IMR-90 (cell line): ENCODE data around the gene SLC44A1. TPM values are rescaled to one million over a fixed set of nuclear protein-coding genes. Genes with fewer than 3 reads are reported as not detected.

Source experiments
- ATAC-seq: fragments of 200-7000 bp; cut with Tn5 transposase; 2 replicates; pipeline ENCODE4 v1.9.1; 2020; ENCODE audit warnings: low read depth, mild to moderate bottlenecking, moderate library complexity
- BruUV-seq: library from RNA; stranded (reverse); fragments of 400-500 nt; replicated peaks from 2 replicates; lab custom pipeline; 2021; lab: Mats Ljungman, UMichigan
- CTCF ChIA-PET: fragments of 300-600 bp; formaldehyde crosslinking; extraction: SDS; loops from one replicate; lab custom pipeline; 2021; ENCODE audit warnings: antibody characterized with exemption; lab: Yijun Ruan, JAX
- POLR2A ChIA-PET: fragments of 300-600 bp; sonication (Branson Sonifier 250); formaldehyde crosslinking; loops from one replicate; lab custom pipeline; 2022; ENCODE audit warnings: antibody characterized with exemption; ENCODE audit not compliant: unreplicated experiment; lab: Charles Lee
- DNase-seq: peaks from one replicate; pipeline ENCODE4 v3.0.0; 2013
- H2AFZ ChIP-seq: replicated peaks from 2 replicates; pipeline ENCODE3; 2013; ENCODE audit warnings: low read length, mild to moderate bottlenecking; ENCODE audit not compliant: poor library complexity
- H2AK5ac ChIP-seq: 2 replicates; pipeline ENCODE4 v1.6.1; 2013; ENCODE audit warnings: low read depth, low read length, inconsistent platforms
- H2AK9ac ChIP-seq: replicated peaks from 2 replicates; pipeline ENCODE3; 2013; ENCODE audit warnings: mild to moderate bottlenecking, low read depth, low read length, moderate library complexity; ENCODE audit not compliant: poor library complexity
- H2BK120ac ChIP-seq: 2 replicates; pipeline ENCODE4 v1.6.1; 2013; ENCODE audit warnings: low read depth, low read length, inconsistent platforms
- H2BK15ac ChIP-seq: 3 replicates; pipeline ENCODE4 v1.6.1; 2013; ENCODE audit warnings: low read depth, low read length, inconsistent platforms
- H2BK20ac ChIP-seq: 2 replicates; pipeline ENCODE4 v1.6.1; 2013; ENCODE audit warnings: low read depth, mild to moderate bottlenecking, inconsistent platforms, low read length, moderate library complexity
- H2BK5ac ChIP-seq: 2 replicates; pipeline ENCODE4 v1.6.1; 2013; ENCODE audit warnings: mild to moderate bottlenecking, low read depth, low read length, inconsistent platforms; ENCODE audit not compliant: poor library complexity, severe bottlenecking
- H3K14ac ChIP-seq: replicated peaks from 2 replicates; pipeline ENCODE4 v1.6.1; 2013; ENCODE audit warnings: low read depth, low read length, inconsistent platforms
- H3K18ac ChIP-seq: 2 replicates; pipeline ENCODE4 v1.6.1; 2013; ENCODE audit warnings: low read depth, low read length, control low read depth
- H3K23ac ChIP-seq: 2 replicates; pipeline ENCODE4 v1.6.1; 2013; ENCODE audit warnings: low read depth, low read length, inconsistent platforms
- H3K27ac ChIP-seq: 2 replicates; pipeline ENCODE4 v1.5.1; 2013; ENCODE audit warnings: mild to moderate bottlenecking, control low read depth, low read length; ENCODE audit not compliant: insufficient read depth
- H3K27me3 ChIP-seq: 2 replicates; pipeline ENCODE4 v1.6.1; 2013; ENCODE audit warnings: low read length; ENCODE audit not compliant: control insufficient read depth, insufficient read depth
- H3K36me3 ChIP-seq: 2 replicates; pipeline ENCODE4 v1.6.1; 2013; ENCODE audit warnings: low read length, mixed read lengths; ENCODE audit not compliant: control insufficient read depth, insufficient read depth
- H3K4ac ChIP-seq: 2 replicates; pipeline ENCODE4 v1.6.1; 2013; ENCODE audit warnings: low read depth, low read length, inconsistent platforms
- H3K4me1 ChIP-seq: 2 replicates; pipeline ENCODE4 v1.6.1; 2013; ENCODE audit warnings: low read length, mixed read lengths; ENCODE audit not compliant: control insufficient read depth, insufficient read depth
- H3K4me2 ChIP-seq: 2 replicates; pipeline ENCODE4 v1.6.1; 2013; ENCODE audit warnings: low read depth, mild to moderate bottlenecking, control low read depth, low read length, moderate library complexity
- H3K4me3 ChIP-seq: 2 replicates; pipeline ENCODE4 v1.5.1; 2013; ENCODE audit warnings: low read depth, mild to moderate bottlenecking, control low read depth, low read length, moderate library complexity; ENCODE audit not compliant: insufficient read depth
- H3K56ac ChIP-seq: 2 replicates; pipeline ENCODE4 v1.6.1; 2013; ENCODE audit warnings: low read length, inconsistent platforms; ENCODE audit not compliant: insufficient read depth; ENCODE audit errors: extremely low read depth
- H3K79me1 ChIP-seq, 2 experiments: 2 replicates each; pipeline ENCODE4 v1.6.1; 2013; ENCODE audit warnings: low read length in 2 of 2, inconsistent platforms in 1 of 2, low read depth in 1 of 2
- H3K9ac ChIP-seq: 2 replicates; pipeline ENCODE4 v1.6.1; 2013; ENCODE audit warnings: low read depth, low read length, control low read depth
- H3K9me1 ChIP-seq: 2 replicates; pipeline ENCODE4 v1.6.1; 2013; ENCODE audit warnings: low read length, inconsistent platforms; ENCODE audit not compliant: insufficient read depth
- H3K9me3 ChIP-seq: 2 replicates; pipeline ENCODE4 v1.6.1; 2013; ENCODE audit warnings: low read length; ENCODE audit not compliant: control insufficient read depth, insufficient read depth
- H4K20me1 ChIP-seq: 2 replicates; pipeline ENCODE4 v1.6.1; 2013; ENCODE audit warnings: low read length, inconsistent platforms; ENCODE audit not compliant: insufficient read depth
- H4K5ac ChIP-seq: 2 replicates; pipeline ENCODE4 v1.6.1; 2013; ENCODE audit warnings: mild to moderate bottlenecking, low read depth, low read length, control low read depth
- H4K8ac ChIP-seq, 2 experiments: 2 replicates each; pipeline ENCODE4 v1.6.1; 2013; ENCODE audit warnings: low read depth in 2 of 2, low read length in 2 of 2, control low read depth in 1 of 2, inconsistent platforms in 1 of 2
- H4K91ac ChIP-seq: 2 replicates; pipeline ENCODE4 v1.6.1; 2013; ENCODE audit warnings: low read depth, low read length, inconsistent platforms; ENCODE audit not compliant: insufficient read depth
- BHLHE40 ChIP-seq: fragments of 150-350 bp; IDR thresholded peaks from 2 replicates; pipeline ENCODE4 v1.6.1; 2016; ENCODE audit warnings: mild to moderate bottlenecking, low read depth, low read length
- CEBPB ChIP-seq: IDR thresholded peaks from 2 replicates; pipeline ENCODE4 v1.6.1; 2012; ENCODE audit warnings: low read depth, low read length, improper control_type of control experiment
- CHD1 ChIP-seq: IDR thresholded peaks from 2 replicates; pipeline ENCODE4 v1.6.1; 2012; ENCODE audit warnings: low read depth, low read length, improper control_type of control experiment
- FOS ChIP-seq: fragments of 150-350 bp; IDR thresholded peaks from 2 replicates; pipeline ENCODE4 v1.6.1; 2016; ENCODE audit warnings: low read depth, low read length
- MAFK ChIP-seq: IDR thresholded peaks from 2 replicates; pipeline ENCODE4 v1.6.1; 2012; ENCODE audit warnings: low read depth, low read length, improper control_type of control experiment
- MAZ ChIP-seq: IDR thresholded peaks from 2 replicates; pipeline ENCODE4 v1.6.1; 2012; ENCODE audit warnings: low read depth, mild to moderate bottlenecking, low read length, improper control_type of control experiment, moderate library complexity, borderline replicate concordance
- MXI1 ChIP-seq: IDR thresholded peaks from 2 replicates; pipeline ENCODE4 v1.6.1; 2012; ENCODE audit warnings: low read depth, mild to moderate bottlenecking, low read length, moderate library complexity, borderline replicate concordance
- NFE2L2 ChIP-seq: fragments of 150-350 bp; IDR thresholded peaks from 2 replicates; pipeline ENCODE4 v1.6.1; 2016; ENCODE audit warnings: low read depth, mild to moderate bottlenecking, low read length
- POLR2A ChIP-seq: IDR thresholded peaks from 2 replicates; pipeline ENCODE4 v1.6.1; 2012; ENCODE audit warnings: mild to moderate bottlenecking, low read depth, low read length
- RCOR1 ChIP-seq: IDR thresholded peaks from 2 replicates; pipeline ENCODE4 v1.6.1; 2012; ENCODE audit warnings: mild to moderate bottlenecking, low read length, improper control_type of control experiment; ENCODE audit not compliant: insufficient replicate concordance
- RFX5 ChIP-seq: IDR thresholded peaks from 2 replicates; pipeline ENCODE4 v1.8.0; 2012; ENCODE audit warnings: low read depth, mild to moderate bottlenecking, low read length, moderate library complexity
- SMC3 ChIP-seq: fragments of 150-350 bp; IDR thresholded peaks from 2 replicates; pipeline ENCODE4 v1.6.1; 2016; ENCODE audit warnings: low read depth, mild to moderate bottlenecking, antibody characterized with exemption, low read length, moderate library complexity
- WGBS, 2 experiments: methylation state at CpG; one replicate each; pipeline versions ENCODE4 v1.1.5 to v1.1.7; 2013; ENCODE audit warnings: missing lambda C conversion rate in 2 of 2; ENCODE audit not compliant: insufficient read length in 1 of 2; ENCODE audit errors: extremely low coverage in 2 of 2; 5-methylcytosine and 5-hydroxymethylcytosine counted together
- dilution Hi-C: fragments of 300-500 bp; cut with HindIII; formaldehyde crosslinking; loops from one replicate; pipeline ENCODE4 v1.14.3; 2018; ENCODE audit warnings: low sequenced_read_pairs; ENCODE audit not compliant: unreplicated experiment
- in situ Hi-C: fragments of 300-500 bp; cut with MboI; formaldehyde crosslinking; loops from 3 replicates; pipeline ENCODE4 v1.14.3; 2019; ENCODE audit warnings: low sequenced_read_pairs, inconsistent platforms, mixed read lengths
- intact Hi-C: fragments of 100-400 bp; cut with micrococcal nuclease; formaldehyde crosslinking; loops from 2 replicates; pipeline ENCODE4 v1.10.0; 2022
- polyA plus RNA-seq, 3 experiments: library from polyadenylated mRNA; depleted of rRNA; stranded (reverse); fragments of >200 nt; gene quantifications; 2 replicates each; pipeline ENCODE4 v1.2.3, GENCODE V29; 2012; ENCODE audit warnings: low replicate concordance in 1 of 3
- total RNA-seq: library from RNA; depleted of rRNA; stranded (reverse); fragments of >200 nt; gene quantifications from 2 replicates; pipeline ENCODE4 v1.2.3, GENCODE V29; 2012
- TF ChIP-seq, protein P1 (sequence below): fragments of 150-350 bp; IDR thresholded peaks from 2 replicates; pipeline ENCODE4 v1.6.1; 2016; ENCODE audit warnings: low read depth, mild to moderate bottlenecking, low read length, moderate library complexity, borderline replicate concordance
- TF ChIP-seq, protein P2 (sequence below): fragments of 150-350 bp; IDR thresholded peaks from 2 replicates; pipeline ENCODE4 v1.6.1; 2017; ENCODE audit warnings: mild to moderate bottlenecking, antibody characterized with exemption, low read length, low read depth
- TF ChIP-seq, protein P3 (sequence below): conservative IDR thresholded peaks from 2 replicates; pipeline ENCODE4 v1.5.1; 2012; ENCODE audit warnings: mild to moderate bottlenecking, low read depth, low read length, improper control_type of control experiment

The SLC44A1 gene
- total and polyA plus RNA-seq, 2 of the 4 experiments (the other 2 are of a cell fraction), result 5.2 to 21.7 TPM

DNA sequence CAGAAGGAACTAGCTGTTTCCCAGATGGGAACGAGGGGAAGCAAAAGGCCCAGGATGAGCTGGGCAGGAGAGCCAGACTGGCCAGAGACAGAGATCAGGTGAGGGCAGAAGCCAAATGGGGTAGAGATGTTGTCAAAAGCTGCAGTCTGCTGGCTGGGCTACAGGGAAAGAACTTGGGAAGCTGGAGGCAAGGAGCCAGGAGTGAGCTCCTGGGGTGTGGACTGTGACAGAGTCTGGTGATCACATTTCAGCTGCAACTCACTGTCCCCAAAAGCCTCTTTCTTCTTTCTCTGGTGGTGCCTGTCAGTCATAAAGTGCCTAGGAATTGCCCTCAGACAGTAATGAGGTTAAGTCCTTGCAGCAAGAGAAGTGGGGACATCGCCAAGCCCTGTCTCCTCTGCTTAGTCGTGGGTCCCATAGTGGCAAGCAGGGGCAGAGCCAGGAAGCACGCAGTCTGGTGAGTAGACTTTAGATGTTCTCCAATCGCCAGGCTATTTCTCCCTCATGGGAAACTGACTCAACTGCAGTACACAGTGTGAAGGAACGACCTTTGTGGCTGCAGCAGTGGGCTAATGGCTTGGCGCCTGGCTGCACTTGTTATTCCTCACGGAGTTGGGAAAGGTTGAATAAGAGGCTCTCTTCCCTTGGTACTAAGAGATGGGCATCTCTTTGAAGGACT, 200.9 kb downstream of the SLC44A1 start:
- Histone ChIP-seq H3K27ac (no peak overlapping the region), H2BK15ac (no peak overlapping the region), H2BK20ac (no peak overlapping the region), H4K20me1 (no peaks in the 10 kb centered on the region; the same call in 1 of the 2 replicates), H2BK5ac (no peak overlapping the region), H3K9me3 (no peaks in the 10 kb centered on the region), H3K56ac (no peak overlapping the region), H4K5ac (no peak overlapping the region), H3K4ac (no peak overlapping the region), H3K9ac (no peak overlapping the region), H4K91ac (no peak overlapping the region), H3K4me2 (no peak overlapping the region), H3K79me1 (peaks cover 7 to 15% of the 10 kb centered on the region in 2 experiments), H3K36me3 (no peaks in the 10 kb centered on the region), H4K8ac (no peak overlapping the region), H2AFZ (peak overlapping the region; percentile 3), H3K27me3 (no peaks in the 10 kb centered on the region), H3K9me1 (peaks cover 3% of the 10 kb centered on the region; the same call in 1 of the 2 replicates), H3K14ac (no peak overlapping the region), H3K18ac (no peak overlapping the region), H2AK9ac (no peak overlapping the region), H2AK5ac (0 out of 2 replicates have a peak overlapping the region, but pooled peaks have one; percentile 40), H3K23ac (no peak overlapping the region), H2BK120ac (no peak overlapping the region), H3K4me3 (no peak overlapping the region), H3K4me1 (peaks cover 6% of the 10 kb centered on the region)
- 80% methylated on average over 3 of the region's 8 CpGs; no CpG with 5 or more reads in 1 of the 2 experiments for WGBS, 2 experiments
- intact Hi-C loops, result no loop called here
- ATAC-seq (no peak), DNase-seq (peak; percentile 35)
- no TSS peak for BruUV-seq
- ChIA-PET POLR2A (no interaction called here), CTCF (interaction anchor here (0.7 kb wide), 1 partner anchor 415 kb away, joined by 3 read pairs; no protein-coding TSS in a partner anchor)
- dilution Hi-C loops, result no loop called here
- in situ Hi-C loops, result no loop called here
- TF ChIP-seq POLR2A (no peak), NFE2L2 (no peak), SMC3 (no peak), FOS (no peak), RCOR1 (no peak), RFX5 (no peak), CEBPB (no peak), CHD1 (no peak), BHLHE40 (no peak), MXI1 (no peak), MAZ (no peak), MAFK (no peak)
- TF ChIP-seq, protein P1, sequence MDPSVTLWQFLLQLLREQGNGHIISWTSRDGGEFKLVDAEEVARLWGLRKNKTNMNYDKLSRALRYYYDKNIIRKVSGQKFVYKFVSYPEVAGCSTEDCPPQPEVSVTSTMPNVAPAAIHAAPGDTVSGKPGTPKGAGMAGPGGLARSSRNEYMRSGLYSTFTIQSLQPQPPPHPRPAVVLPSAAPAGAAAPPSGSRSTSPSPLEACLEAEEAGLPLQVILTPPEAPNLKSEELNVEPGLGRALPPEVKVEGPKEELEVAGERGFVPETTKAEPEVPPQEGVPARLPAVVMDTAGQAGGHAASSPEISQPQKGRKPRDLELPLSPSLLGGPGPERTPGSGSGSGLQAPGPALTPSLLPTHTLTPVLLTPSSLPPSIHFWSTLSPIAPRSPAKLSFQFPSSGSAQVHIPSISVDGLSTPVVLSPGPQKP, result no peak
- TF ChIP-seq, protein P2, sequence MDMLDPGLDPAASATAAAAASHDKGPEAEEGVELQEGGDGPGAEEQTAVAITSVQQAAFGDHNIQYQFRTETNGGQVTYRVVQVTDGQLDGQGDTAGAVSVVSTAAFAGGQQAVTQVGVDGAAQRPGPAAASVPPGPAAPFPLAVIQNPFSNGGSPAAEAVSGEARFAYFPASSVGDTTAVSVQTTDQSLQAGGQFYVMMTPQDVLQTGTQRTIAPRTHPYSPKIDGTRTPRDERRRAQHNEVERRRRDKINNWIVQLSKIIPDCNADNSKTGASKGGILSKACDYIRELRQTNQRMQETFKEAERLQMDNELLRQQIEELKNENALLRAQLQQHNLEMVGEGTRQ, result no peak
- TF ChIP-seq, protein P3, sequence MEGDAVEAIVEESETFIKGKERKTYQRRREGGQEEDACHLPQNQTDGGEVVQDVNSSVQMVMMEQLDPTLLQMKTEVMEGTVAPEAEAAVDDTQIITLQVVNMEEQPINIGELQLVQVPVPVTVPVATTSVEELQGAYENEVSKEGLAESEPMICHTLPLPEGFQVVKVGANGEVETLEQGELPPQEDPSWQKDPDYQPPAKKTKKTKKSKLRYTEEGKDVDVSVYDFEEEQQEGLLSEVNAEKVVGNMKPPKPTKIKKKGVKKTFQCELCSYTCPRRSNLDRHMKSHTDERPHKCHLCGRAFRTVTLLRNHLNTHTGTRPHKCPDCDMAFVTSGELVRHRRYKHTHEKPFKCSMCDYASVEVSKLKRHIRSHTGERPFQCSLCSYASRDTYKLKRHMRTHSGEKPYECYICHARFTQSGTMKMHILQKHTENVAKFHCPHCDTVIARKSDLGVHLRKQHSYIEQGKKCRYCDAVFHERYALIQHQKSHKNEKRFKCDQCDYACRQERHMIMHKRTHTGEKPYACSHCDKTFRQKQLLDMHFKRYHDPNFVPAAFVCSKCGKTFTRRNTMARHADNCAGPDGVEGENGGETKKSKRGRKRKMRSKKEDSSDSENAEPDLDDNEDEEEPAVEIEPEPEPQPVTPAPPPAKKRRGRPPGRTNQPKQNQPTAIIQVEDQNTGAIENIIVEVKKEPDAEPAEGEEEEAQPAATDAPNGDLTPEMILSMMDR, result no peak
